ENCODE results near the gene SKI.
"Not testable (repeated sequence)": the region's sequence is repeated elsewhere in the genome, so short reads cannot be mapped to it uniquely, and the experiment has no call there.

Gene SKI

DNA sequence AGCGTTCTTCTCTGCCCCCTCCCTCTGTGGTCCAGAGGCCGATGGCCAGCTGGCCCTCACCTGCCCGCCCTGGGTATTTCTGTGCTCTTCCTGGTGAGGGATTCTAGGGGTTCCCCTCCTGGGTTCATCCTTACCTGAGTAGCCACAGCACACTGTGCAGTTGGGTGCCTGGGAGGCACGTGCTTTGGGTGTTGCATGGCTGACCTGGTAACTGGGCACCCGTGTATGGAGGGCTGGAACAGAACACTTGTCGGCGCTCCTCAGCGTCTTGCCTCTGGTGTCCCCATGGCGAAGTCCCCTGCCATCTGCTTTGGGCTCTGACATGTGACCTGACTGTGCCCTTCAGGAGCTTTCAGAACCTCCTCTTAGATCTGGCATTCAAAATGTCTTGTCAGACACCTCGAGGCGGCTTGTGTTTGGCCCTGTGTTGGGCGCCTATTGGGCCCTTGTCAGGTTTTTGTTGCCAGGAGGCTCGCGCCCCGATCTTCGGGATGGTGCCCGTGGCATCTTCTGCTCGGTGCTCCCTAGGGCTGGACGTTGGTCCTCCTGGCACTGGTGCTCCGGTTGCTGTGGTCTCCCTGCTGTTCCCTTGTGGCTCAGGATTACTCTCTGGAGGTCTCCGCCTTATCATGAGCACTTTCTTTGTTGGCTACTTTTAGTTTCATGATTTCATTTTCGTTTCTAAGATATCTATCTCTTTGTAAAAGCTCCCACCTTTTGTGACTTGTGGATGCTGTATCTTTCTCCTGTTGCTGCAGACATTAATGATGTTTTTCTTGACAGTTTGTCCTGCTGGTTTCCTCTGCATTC, 28.5 kb downstream of the SKI start:
- in situ Hi-C loops (cut with MboI; ENCODE audit: low sequenced_read_pairs) = no loop called here

DNA sequence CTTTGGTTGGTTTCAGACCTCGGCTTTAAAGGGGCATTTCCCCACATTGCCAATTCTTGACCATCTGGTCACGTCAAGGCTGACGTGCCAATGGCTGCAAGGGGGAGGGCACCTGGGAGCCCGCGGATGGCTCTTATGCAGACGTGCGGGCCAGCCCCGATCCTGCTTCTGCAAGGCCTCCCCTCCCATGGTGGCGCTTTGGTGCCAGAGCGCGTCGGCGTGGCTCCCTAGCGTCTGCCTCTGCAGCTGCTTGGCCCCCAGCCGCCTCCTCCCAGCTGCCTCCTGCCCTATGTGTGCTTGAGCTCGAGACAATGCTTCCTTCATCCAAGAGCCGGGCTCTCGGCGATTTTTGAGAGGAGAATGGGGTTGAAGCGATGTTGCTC, 29.1 kb downstream of the SKI start:
- in situ Hi-C loops (cut with MboI; ENCODE audit: low sequenced_read_pairs) = no loop called here

DNA sequence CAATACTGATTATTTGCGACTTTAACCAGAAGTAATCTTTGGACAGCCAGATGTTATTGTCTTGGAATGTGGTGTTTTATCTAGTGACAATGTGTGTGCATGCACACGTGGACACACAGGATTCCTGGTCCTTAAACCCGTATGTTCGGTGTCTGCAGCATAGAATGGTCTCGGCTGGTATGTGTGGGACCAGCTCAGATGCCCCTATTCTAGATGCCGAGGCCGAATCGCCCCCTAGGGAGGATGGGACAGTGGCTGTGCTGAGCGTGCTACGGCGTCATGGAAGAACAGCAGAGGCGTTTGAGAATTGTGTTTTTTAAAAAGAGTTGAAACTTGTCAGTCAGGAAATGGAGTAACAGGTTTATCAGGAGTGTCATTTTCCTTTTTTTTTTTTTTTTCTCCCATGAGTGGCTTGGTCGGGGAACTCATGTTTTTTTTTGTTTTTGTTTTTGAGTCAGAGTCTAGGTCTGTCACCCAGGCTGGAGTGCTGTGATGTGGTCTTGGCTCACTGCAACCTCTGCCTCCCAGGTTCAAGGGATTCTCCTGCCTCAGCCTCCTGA, 30.1 kb downstream of the SKI start:
- in situ Hi-C loops (cut with MboI; ENCODE audit: low sequenced_read_pairs) = no loop called here

- in situ Hi-C loops (cut with MboI; ENCODE audit: low sequenced_read_pairs) = no loop called here
Observed at GRCh38 chr1:2258996-2259395, 30.9 kb downstream of the SKI start.

DNA sequence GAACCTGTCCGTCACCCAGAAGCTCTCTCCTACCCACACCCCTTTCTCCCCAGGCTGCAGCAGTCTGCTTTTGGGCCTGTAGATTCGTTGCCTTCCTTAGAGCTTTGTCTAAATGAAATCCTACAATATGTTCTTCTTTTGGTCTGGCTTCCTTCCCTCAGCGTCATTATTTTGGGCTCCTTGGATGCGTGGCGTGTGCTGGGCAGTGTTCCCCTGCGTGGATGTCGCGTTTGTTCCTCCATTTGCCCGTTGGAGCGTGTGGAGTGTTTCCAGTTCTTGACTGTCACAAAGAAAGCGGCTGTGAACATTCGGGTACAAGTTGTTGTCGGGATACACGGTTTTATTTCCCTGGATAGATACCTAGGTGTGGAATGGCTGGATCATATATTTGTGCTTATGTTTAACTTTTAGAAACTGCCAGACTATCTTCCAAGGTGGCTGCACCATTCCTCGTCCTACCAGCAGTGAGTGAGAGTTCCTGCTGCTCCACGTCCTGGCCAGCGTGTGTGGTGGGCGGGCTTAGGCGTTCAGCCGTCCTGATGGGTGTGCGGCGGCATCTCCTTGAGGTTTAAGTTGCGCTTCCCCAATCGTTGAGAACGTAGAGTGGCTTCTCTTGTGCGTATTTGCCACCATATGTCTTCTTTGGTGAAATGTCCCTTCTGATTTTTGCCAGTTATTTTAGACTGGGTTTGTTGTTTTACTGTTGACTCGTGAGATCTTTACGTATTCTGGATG, 31.7 kb downstream of the SKI start:
- in situ Hi-C loops (cut with MboI; ENCODE audit: low sequenced_read_pairs) = no loop called here

DNA sequence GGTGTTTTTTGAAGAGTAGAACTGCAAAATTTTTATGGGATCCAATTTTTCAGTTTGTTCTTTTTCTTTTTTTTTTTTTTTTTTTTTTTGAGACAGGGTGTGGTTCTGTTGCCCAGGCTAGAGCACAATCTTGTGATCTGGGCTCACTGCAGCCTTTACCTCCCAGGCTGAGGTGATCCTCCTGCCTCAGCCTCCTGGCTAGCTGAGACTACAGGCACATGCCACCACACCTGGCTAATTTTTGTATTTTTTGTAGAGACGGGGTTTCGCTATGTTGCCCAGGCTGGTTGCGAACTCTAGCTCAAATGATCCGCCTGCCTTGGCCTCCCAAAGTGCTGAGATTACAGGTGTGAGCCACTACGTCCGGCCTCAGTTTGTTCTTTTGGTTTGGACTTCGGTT, 32.4 kb downstream of the SKI start:
- in situ Hi-C loops (cut with MboI; ENCODE audit: low sequenced_read_pairs) = not testable (repeated sequence)

- in situ Hi-C loops (cut with MboI; ENCODE audit: low sequenced_read_pairs) = no loop called here
Observed at GRCh38 chr1:2260917-2261316, 32.8 kb downstream of the SKI start.

GRCh38 chr1:2261476-2262395, 33.6 kb downstream of the SKI start:
- in situ Hi-C loops (cut with MboI; ENCODE audit: low sequenced_read_pairs) = not testable (repeated sequence)

DNA sequence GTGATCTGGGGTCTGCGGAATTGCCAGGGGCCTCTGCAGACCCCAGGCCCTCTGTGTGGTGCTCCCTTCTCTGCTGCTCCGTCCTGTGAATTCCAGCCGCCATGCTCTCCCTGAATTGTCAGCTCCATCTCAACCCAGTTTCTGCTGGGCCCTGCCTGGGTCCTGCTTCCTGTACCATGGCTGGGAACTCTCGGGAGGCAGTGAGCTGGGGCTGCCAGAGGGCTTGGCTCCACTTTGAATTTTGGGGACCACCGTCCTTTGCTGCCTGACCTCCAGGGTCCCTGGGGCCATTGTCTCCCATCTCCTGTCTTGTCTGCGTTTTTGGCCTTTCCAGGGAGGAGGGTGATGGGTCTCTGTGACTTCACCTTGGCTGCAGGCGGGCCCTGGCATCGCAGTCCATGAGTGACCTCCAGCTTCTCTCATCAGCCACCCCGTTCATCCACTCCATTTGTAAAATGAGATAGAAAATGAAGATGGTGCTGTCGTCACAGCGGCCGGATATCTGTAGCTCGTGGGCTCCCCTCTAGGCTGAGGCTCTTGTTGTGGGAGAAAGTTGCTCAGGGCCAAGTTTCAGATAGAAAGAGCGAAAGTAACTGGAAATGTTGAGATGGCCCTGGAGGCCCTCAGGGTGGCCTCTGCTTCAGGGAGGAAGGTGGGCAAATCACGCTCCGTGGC, 38.3 kb downstream of the SKI start:
- in situ Hi-C loops (cut with MboI; ENCODE audit: low sequenced_read_pairs) = no loop called here

DNA sequence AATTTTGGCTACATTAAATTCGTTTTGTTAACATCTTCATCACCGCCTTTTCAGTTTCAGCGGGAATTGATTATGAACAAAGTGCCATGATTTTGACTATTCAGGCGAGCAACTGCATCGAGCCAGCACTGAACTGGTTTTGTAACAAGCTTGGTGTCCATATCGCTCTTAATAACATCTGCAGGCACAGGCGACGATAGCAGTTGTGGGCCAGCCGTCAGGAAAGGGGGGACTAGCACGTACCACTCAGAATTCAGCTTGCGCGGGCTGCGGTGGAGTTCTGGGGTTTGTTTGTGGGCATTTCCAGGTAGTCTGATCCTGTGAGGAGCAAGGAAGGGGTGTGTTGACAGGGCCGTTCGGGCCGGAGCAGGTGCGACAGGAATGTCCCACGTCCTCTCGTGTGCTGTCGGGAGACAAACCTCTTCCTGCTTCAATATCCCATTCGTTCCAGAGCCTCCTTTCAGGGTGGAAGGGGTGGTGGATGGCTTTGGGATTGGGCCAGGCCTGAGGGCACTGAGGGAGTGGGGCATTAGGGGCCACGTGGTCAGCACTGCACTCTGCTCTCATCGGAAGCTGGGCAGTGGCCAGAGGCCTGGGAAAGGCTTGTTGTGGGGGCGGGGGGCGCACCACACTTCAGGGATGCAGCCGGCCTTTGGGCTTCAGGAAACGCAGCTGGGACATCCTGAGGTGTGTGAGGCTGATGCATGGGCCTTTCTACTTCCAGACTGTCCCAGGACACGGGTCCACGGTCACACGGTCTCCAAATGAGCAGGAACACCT, 39.1 kb downstream of the SKI start:
- in situ Hi-C loops (cut with MboI; ENCODE audit: low sequenced_read_pairs) = no loop called here

- in situ Hi-C loops (cut with MboI; ENCODE audit: low sequenced_read_pairs) = no loop called here
Observed at GRCh38 chr1:2267862-2268261, 39.7 kb downstream of the SKI start.

GRCh38 chr1:2268285-2269056, 40.4 kb downstream of the SKI start:
- in situ Hi-C loops (cut with MboI; ENCODE audit: low sequenced_read_pairs) = no loop called here

DNA sequence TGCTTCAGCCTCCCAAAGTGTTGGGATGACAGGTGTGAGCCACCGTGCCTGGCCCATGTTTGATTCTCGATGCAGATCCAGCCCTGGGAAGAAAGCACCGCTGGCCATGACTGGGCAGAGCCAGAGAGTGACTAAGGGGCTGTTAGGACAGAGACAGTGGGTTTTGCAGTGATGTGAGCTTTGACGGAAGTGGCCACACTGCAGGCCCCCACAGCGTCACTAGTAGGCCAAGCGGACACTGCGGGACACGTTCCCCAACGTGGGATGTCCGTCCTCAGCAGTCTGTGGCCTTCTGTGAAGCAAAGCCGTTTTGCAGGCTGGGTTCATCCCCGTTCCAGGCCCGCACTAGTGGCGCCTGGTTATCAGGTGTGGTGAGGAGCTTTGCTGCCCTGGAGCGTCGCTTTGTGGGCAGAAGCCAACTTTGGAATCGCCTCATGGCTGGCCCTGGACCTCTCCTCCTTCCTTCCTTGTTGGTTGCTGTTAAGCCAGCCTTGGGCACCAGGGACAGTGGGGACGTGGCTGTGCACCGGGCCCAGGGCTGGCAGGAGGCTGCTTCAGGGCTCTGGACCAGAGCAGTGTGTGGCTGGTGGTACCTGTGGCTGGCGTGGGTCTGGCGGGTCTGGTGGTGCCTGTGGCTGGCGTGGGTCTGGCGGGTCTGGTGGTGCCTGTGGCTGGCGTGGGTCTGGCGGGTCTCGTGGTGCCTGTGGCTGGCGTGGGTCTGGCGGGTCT, 41.2 kb downstream of the SKI start:
- in situ Hi-C loops (cut with MboI; ENCODE audit: low sequenced_read_pairs) = no loop called here

DNA sequence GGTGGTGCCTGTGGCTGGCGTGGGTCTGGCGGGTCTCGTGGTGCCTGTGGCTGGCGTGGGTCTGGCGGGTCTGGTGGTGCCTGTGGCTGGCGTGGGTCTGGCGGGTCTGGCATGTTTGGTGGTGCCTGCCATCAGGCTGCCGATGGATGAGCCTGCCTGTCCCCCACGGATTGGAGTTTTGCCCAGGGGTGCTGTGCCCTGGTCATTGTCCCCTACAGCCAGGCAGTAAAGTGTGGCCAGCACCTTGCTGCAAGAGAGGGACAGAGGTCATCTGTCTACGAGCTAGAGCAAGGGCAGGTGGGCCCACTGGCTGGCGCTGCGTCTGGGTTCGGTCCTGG, 41.8 kb downstream of the SKI start:
- in situ Hi-C loops (cut with MboI; ENCODE audit: low sequenced_read_pairs) = no loop called here

- in situ Hi-C loops (cut with MboI; ENCODE audit: low sequenced_read_pairs) = no loop called here
Observed at GRCh38 chr1:2270260-2271100, 42.4 kb downstream of the SKI start.

DNA sequence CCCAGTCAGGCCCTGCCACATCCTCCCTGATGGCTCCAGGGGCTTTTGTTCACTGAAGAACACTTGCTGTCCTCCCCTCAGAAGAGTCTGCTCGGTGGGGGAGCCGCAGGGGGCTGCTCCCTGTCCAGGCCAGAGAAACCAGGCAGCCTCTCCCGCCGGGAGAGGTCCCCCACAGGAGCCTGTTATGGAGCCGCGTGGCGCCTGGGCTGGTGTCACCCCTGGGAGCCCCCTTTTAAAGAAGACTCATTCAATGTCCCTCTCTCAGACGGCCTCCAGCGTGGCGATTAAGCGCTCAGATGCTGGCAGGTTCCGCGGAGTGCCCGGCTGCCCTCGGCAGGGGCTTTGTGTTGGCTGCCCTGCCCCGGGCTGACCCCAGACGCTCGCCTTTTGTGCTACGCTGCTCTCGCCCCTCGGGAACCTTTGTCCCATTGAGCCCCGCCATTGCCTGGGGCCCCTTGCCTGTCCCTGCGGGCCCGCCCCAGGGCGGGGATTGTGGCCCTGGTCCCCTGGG, 43.1 kb downstream of the SKI start:
- in situ Hi-C loops (cut with MboI; ENCODE audit: low sequenced_read_pairs) = no loop called here
